HEK293T (cell line): ENCODE data around the gene FN1.

ENCODE experiments used
- CTCF ChIA-PET: fragments of 350-600 bp; formaldehyde crosslinking; extraction: SDS; loops from one replicate; lab custom pipeline; 2021; ENCODE audit warnings: antibody characterized with exemption, inconsistent platforms; lab: Yijun Ruan, JAX
- POLR2A ChIA-PET: fragments of 350-600 bp; formaldehyde crosslinking; extraction: SDS; loops from one replicate; lab custom pipeline; 2020; ENCODE audit warnings: antibody characterized with exemption, inconsistent platforms; lab: Yijun Ruan, JAX
- DNase-seq: peaks from one replicate; pipeline ENCODE4 v3.0.0; 2012; ENCODE audit warnings: mixed read lengths; ENCODE audit errors: extremely low spot score
- ARNT ChIP-seq: fragments of 450-650 bp; IDR thresholded peaks from 2 replicates; pipeline ENCODE4 v1.6.1; 2017; ENCODE audit warnings: mild to moderate bottlenecking
- BHLHE40 ChIP-seq: fragments of 450-650 bp; IDR thresholded peaks from 2 replicates; pipeline ENCODE4 v1.6.1; 2016; ENCODE audit warnings: mild to moderate bottlenecking, moderate library complexity, borderline replicate concordance
- CTBP1 ChIP-seq: fragments of 450-650 bp; IDR thresholded peaks from 2 replicates; pipeline ENCODE4 v1.6.1; 2016; ENCODE audit warnings: borderline replicate concordance
- ELF4 ChIP-seq: fragments of 450-650 bp; IDR thresholded peaks from 2 replicates; pipeline ENCODE4 v1.6.1; 2017; ENCODE audit warnings: antibody characterized with exemption
- FOXA1 ChIP-seq: fragments of 450-650 bp; IDR thresholded peaks from 2 replicates; pipeline ENCODE4 v1.6.1; 2016; ENCODE audit warnings: mild to moderate bottlenecking
- FOXK2 ChIP-seq: fragments of 450-650 bp; IDR thresholded peaks from 2 replicates; pipeline ENCODE4 v1.6.1; 2016; ENCODE audit warnings: mild to moderate bottlenecking
- FOXM1 ChIP-seq: fragments of 450-650 bp; IDR thresholded peaks from 2 replicates; pipeline ENCODE4 v1.6.1; 2017; ENCODE audit warnings: mild to moderate bottlenecking, borderline replicate concordance
- HDGF ChIP-seq: fragments of 450-650 bp; IDR thresholded peaks from 2 replicates; pipeline ENCODE4 v1.6.1; 2017; ENCODE audit warnings: antibody characterized with exemption, borderline replicate concordance
- L3MBTL2 ChIP-seq: fragments of 450-650 bp; conservative IDR thresholded peaks from 2 replicates; pipeline ENCODE4 v1.6.1; 2016; ENCODE audit warnings: mild to moderate bottlenecking
- LEF1 ChIP-seq: fragments of 450-650 bp; IDR thresholded peaks from 2 replicates; pipeline ENCODE4 v1.6.1; 2017; ENCODE audit warnings: mild to moderate bottlenecking, borderline replicate concordance
- NFRKB ChIP-seq: fragments of 450-650 bp; IDR thresholded peaks from 2 replicates; pipeline ENCODE4 v1.6.1; 2016; ENCODE audit warnings: mild to moderate bottlenecking, moderate library complexity
- SP1 ChIP-seq: fragments of 450-650 bp; IDR thresholded peaks from 2 replicates; pipeline ENCODE4 v1.6.1; 2017
- SUZ12 ChIP-seq: fragments of 450-650 bp; IDR thresholded peaks from 2 replicates; pipeline ENCODE4 v1.6.1; 2016; ENCODE audit warnings: mild to moderate bottlenecking
- TARDBP ChIP-seq: fragments of 450-650 bp; IDR thresholded peaks from 2 replicates; pipeline ENCODE4 v1.6.1; 2016
- ZNF384 ChIP-seq: fragments of 450-650 bp; IDR thresholded peaks from 2 replicates; pipeline ENCODE4 v1.6.1; 2016
- TF ChIP-seq, protein P1 (sequence below): fragments of 450-650 bp; IDR thresholded peaks from 2 replicates; pipeline ENCODE4 v1.6.1; 2016

The FN1 gene

DNA sequence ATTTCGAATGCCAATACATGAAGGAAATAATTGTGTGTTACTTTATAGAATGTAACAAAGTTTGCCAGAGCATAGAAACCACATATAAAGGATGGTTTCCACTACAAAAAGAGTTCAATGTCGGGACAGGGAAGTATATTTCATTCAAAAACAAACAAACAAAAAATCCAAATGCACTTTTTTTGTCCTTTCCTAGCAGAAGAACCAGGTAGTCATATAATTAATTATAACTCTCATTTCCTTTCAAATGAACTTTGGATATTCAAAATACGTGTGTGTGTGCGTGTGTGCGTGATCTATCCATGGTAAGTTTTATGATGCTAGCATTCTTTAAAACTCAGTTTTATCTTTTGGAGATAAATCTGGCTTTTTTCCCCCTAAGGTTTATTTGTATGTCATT is 8.3 kb downstream of the FN1 start:
- ChIA-PET POLR2A (no interaction called here), CTCF (interaction anchor here (0.7 kb wide), 1 partner anchor 167 kb away, joined by 4 read pairs; no protein-coding TSS in a partner anchor)
- TF ChIP-seq BHLHE40 (no peak), LEF1 (no peak), ZNF384 (no peak), HDGF (no peak), TARDBP (no peak), FOXK2 (no peak), CTBP1 (no peak), FOXM1 (no peak), NFRKB (no peak), ARNT (no peak), SP1 (no peak), SUZ12 (no peak), L3MBTL2 (no peak), FOXA1 (no peak), ELF4 (no peak)
- TF ChIP-seq, protein P1, sequence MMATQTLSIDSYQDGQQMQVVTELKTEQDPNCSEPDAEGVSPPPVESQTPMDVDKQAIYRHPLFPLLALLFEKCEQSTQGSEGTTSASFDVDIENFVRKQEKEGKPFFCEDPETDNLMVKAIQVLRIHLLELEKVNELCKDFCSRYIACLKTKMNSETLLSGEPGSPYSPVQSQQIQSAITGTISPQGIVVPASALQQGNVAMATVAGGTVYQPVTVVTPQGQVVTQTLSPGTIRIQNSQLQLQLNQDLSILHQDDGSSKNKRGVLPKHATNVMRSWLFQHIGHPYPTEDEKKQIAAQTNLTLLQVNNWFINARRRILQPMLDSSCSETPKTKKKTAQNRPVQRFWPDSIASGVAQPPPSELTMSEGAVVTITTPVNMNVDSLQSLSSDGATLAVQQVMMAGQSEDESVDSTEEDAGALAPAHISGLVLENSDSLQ: no peak
- DNase-seq: no peak

DNA sequence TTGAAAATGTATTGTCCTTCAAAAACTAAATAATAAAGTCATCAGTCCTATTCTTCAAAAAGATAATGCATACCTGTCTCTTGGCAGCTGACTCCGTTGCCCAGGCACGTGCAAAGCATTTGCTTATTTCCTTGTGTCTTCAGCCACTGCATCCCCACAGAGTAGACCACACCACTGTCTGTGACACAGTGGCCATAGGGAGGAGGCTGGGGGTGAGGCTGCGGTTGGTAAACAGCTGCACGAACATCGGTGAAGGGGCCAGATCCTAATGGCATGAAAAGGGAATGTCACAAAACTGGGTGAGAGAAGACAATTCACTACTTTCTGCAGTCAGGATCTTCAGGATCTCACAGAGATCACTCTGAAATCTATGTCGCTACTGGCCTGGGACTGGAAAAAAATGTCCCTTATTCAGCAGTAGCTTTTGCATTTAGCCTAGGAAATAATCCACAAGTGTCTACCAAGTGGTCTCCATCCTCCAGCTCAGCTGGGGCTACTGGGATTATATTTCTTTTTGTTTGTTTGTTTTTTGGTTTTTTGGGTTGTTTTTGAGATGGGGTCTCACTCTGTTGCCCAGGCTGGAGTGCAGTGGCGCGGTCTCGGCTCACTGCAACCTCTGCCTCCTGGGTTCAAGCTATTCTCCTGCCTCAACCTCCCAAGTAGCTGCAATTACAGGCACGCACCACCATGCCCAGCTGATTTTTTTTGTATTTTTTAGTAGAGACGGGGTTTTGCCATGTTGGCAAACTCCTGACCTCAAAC is 10.7 kb downstream of the FN1 start:
- DNase-seq: no peak
- CTCF ChIA-PET: no interaction called here
- TF ChIP-seq, protein P1: no peak
- no peak for TF ChIP-seq L3MBTL2
- POLR2A ChIA-PET: no interaction called here

DNA sequence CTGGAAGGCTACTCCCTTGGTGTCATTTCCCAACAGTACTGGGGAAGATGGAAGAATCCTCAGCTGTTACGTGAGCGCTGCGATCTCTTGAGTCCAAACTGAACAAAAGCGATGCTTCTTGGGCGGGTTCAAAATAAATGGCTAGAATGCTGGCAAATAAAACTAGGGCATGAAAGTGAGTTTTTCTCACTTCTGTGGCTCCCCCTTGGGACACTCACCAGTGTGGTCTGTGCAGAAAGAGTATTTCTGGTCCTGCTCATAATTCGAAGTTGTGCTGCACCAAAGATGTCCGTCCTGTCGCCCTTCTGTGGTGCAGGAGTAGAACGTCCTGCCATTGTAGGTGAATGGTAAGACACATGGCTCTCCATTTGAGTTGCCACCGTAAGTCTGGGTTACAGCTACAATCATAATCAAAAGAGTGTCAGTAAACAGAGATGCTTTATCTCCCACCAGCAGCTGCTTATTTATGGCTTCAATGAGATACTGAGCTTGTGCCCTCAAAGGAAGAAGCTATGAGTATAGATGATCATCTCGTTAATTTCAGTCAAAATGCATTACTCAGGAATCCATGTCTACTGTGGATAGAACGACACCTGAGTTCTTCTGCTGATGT is 11.8 kb downstream of the FN1 start:
- TF ChIP-seq TARDBP (no peak), NFRKB (no peak), CTBP1 (no peak), FOXM1 (no peak), FOXA1 (no peak), ZNF384 (no peak), ELF4 (no peak), BHLHE40 (no peak)
- TF ChIP-seq, protein P1: no peak
- POLR2A ChIA-PET: no interaction called here

DNA sequence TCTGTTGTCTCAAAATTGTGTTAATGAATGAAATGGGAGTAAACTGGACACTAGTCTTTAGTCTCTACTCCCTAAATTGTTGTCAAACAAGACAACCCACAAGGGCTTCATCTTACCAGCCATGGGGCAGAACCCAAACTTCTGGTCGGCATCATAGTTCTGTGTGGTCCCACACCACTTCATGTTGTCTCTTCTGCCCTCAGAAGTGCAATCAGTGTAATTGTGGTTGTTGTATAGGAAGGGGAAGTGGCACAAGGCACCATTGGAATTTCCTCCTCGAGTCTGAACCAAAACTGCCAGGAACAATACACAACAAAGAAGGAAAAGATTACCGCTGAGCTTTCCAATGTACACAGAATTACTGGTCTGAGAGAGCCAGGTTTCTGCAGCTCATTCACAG is 12.6 kb downstream of the FN1 start:
- ChIA-PET CTCF (interaction anchor here (1.4 kb wide), 1 partner anchor 10 kb away, joined by 4 read pairs; no protein-coding TSS in a partner anchor), POLR2A (no interaction called here)
- no peak for DNase-seq
- TF ChIP-seq ELF4 (no peak), LEF1 (no peak), FOXK2 (no peak), ZNF384 (no peak), ARNT (no peak), BHLHE40 (no peak), TARDBP (no peak), FOXA1 (no peak), L3MBTL2 (no peak), FOXM1 (no peak), CTBP1 (no peak), SUZ12 (no peak), SP1 (no peak), HDGF (no peak), NFRKB (no peak)
- TF ChIP-seq, protein P1: no peak

More for the DNA sequence above, 11.8 kb downstream of the FN1 start:
- DNase-seq: no peak
- CTCF ChIA-PET: interaction anchor here (1.4 kb wide), 1 partner anchor 10 kb away, joined by 4 read pairs; no protein-coding TSS in a partner anchor

DNA sequence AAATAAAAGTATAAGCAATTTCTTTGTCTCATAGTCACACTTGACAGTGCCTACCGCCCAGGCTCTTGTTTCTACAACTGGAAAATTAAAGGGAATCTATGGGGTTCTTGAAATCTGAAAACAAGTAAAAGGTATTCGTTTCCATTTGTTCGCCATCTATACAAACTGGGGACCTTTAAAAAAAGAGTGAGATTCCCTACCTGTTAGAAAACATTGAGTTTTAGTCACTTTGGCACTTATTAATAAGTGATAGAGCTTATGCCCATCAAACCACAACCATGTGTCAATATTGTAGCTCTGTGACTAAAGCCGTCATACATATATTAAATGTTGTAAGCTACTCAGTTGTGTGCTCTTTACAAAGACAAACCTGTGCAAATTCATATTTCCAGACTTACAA is 13.2 kb downstream of the FN1 start:
- ChIA-PET POLR2A (no interaction called here), CTCF (no interaction called here)
- TF ChIP-seq, protein P1: no peak
- no peak for TF ChIP-seq ZNF384
- no peak for TF ChIP-seq BHLHE40
- TF ChIP-seq LEF1: no peak
- TF ChIP-seq ELF4: no peak
- TF ChIP-seq ARNT: no peak
- TF ChIP-seq FOXA1: no peak
- TF ChIP-seq SUZ12: no peak
- DNase-seq: no peak
